Left forelimb (tissue), 1 donor: ENCODE data around the gene OTUD7B.
"Not testable (repeated sequence)": the region's sequence is repeated elsewhere in the genome, so short reads cannot be mapped to it uniquely, and the experiment has no call there.

ENCODE experiments used
- DNase-seq: peaks from one replicate; pipeline ENCODE4 v3.0.0-alpha.2; 2018; ENCODE audit warnings: low spot score

OTUD7B gene

GRCh38 chr1:150010393-150011115, at the start of gene OTUD7B:
Gene OTUD7B, minus strand, starts transcription at chr1:150010726. Its CDS starts 33,216 bp downstream, at chr1:149977510.
- DNase-seq = peak; percentile 92

GRCh38 chr1:150060260-150060659, 49.7 kb upstream of the OTUD7B start:
- DNase-seq = no peak

GRCh38 chr1:150056407-150056806, 45.9 kb upstream of the OTUD7B start:
- DNase-seq = no peak

GRCh38 chr1:150055507-150055906, 45.0 kb upstream of the OTUD7B start:
- DNase-seq = not testable (repeated sequence)

GRCh38 chr1:150053926-150054325, 43.4 kb upstream of the OTUD7B start:
- no peak for DNase-seq

- DNase-seq = not testable (repeated sequence)
Observed at GRCh38 chr1:150051905-150052412, 41.4 kb upstream of the OTUD7B start.

GRCh38 chr1:150051089-150051373, 40.5 kb upstream of the OTUD7B start:
- DNase-seq = no peak

- no peak for DNase-seq
Observed at GRCh38 chr1:150049926-150050325, 39.4 kb upstream of the OTUD7B start.

- no peak for DNase-seq
Observed at GRCh38 chr1:150034336-150034735, 23.8 kb upstream of the OTUD7B start.

- no peak for DNase-seq
Observed at GRCh38 chr1:150028322-150028721, 17.8 kb upstream of the OTUD7B start.

- DNase-seq = no peak
Observed at GRCh38 chr1:150024156-150024555, 13.6 kb upstream of the OTUD7B start.

GRCh38 chr1:150022357-150022756, 11.8 kb upstream of the OTUD7B start:
- no peak for DNase-seq

- no peak for DNase-seq
Observed at GRCh38 chr1:150021191-150021694, 10.7 kb upstream of the OTUD7B start.

- DNase-seq = no peak
Observed at GRCh38 chr1:150020711-150021110, 10.2 kb upstream of the OTUD7B start.

- no peak for DNase-seq
Observed at GRCh38 chr1:150018165-150018564, 7.6 kb upstream of the OTUD7B start.

GRCh38 chr1:150017206-150017750, 6.8 kb upstream of the OTUD7B start:
- no peak for DNase-seq

- no peak for DNase-seq
Observed at GRCh38 chr1:150015651-150016131, 5.2 kb upstream of the OTUD7B start.

GRCh38 chr1:150012611-150013010, 2.1 kb upstream of the OTUD7B start:
- DNase-seq = no peak

GRCh38 chr1:150009604-150010392, 728 bp downstream of the OTUD7B start:
- DNase-seq = peak; percentile 64

GRCh38 chr1:150008699-150009098, 1.8 kb downstream of the OTUD7B start:
- no peak for DNase-seq

- DNase-seq = no peak
Observed at GRCh38 chr1:150006881-150007421, 3.6 kb downstream of the OTUD7B start.

- DNase-seq = no peak
Observed at GRCh38 chr1:150005606-150006005, 4.9 kb downstream of the OTUD7B start.
